Measurements from ENCODE around the gene CPNE5. TPM values are rescaled to one million over a fixed set of nuclear protein-coding genes. Genes with fewer than 3 reads are reported as not detected.

Gene CPNE5
- total RNA-seq, 4 donors from 2014 or later = 0.19 to 1.3 (median 0.59) TPM

GRCh38 chr6:36721369-36722140 lies 117.7 kb downstream of the CPNE5 start:
- TF ChIP-seq CTCF (IDR thresholded peaks at IDR 0.05; ENCODE audit: low read depth) = no peak

GRCh38 chr6:36720251-36721141 lies 118.7 kb downstream of the CPNE5 start:
- TF ChIP-seq CTCF (IDR thresholded peaks at IDR 0.05; ENCODE audit: low read depth) = no peak

DNA sequence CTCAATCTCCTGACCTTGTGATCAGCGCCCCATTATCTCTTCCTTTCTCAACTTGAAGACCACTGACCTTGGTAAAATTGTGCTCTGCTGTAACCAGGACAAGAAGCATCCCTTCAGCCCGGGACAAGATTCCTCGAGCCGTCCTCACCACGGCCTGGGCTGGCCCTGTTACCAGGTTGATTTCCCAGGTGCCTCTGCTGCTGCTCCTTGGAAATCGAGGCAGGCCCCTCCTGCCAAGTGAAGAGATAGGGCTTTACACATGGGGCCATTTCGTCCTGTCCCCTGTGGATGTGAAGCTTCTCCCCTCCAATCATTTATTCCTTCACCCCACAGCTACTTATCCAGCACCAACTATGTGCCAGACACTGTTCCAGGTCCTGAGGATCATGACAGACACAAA lies 120.1 kb downstream of the CPNE5 start:
- no peak for TF ChIP-seq CTCF (IDR thresholded peaks at IDR 0.05; ENCODE audit: low read depth)

DNA sequence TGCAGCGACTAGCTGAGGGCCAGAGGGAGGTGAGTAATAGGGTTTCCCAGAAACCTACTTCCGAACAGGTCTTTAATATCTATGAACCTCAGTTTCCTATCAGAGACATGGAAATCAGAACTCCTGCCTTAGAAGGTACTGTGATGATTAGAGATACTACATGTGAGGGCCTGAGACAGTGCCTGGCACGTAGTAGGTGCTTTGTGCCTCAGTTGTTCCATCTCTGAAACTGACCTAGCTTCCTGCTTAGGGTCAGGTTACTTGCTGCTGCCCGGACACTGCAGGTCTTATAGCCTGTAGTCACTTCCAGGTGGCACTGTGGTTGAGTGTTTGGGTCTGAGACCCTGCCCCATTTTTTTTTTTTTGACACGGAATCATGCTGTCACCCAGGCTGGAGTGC lies 120.7 kb downstream of the CPNE5 start:
- TF ChIP-seq CTCF (IDR thresholded peaks at IDR 0.05; ENCODE audit: low read depth) = no peak

DNA sequence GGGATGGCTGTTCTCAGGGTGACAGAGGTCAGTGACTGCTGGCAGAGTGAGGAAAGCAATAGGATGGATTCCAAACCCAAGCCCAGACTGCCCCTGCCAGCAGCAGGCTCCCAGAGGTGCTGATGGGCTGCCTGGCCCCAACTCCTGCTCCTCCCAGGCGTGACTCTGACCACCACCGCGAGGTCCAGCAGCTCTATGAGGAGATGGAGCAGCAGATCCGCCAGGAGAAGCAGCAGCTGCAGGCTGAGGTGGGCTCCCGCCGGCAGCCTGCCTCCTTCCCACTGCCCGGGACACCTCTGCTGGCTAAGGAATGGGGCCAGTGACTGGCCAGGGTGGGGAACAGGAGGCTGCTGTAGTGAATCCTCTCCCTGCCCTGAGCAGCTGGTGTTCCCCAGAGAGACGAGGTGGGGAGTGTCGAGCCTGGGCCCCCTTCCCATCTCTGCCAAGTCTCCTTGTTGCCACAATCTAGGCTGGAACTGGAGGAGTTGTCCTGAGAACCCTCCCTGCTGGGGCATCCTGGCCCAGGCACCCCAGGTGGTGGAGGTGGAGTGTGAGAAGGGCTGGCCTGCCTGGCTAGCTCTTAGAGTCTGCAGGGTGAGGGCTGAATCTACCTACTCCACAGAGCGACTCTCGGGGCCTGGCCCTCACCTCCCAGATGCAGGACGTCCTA lies 121.2 kb downstream of the CPNE5 start:
- no peak for TF ChIP-seq CTCF (IDR thresholded peaks at IDR 0.05; ENCODE audit: low read depth)

- TF ChIP-seq CTCF (IDR thresholded peaks at IDR 0.05; ENCODE audit: low read depth) = no peak
Observed at GRCh38 chr6:36717231-36717825, 121.9 kb downstream of the CPNE5 start.

All from subcutaneous adipose tissue (tissue), 4 donors.